GM19397 (cell line): Measurements from ENCODE around the gene PLEKHH1.
"Not testable (repeated sequence)": the region's sequence is repeated elsewhere in the genome, so short reads cannot be mapped to it uniquely, and the experiment has no call there.

Experiments used
- ATAC-seq: cut with Tn5 transposase; IDR thresholded peaks from one replicate; pipeline ENCODE4 v1.9.1; 2021; ENCODE audit warnings: mild to moderate bottlenecking, moderate library complexity; ENCODE audit not compliant: unreplicated experiment

Gene PLEKHH1

DNA sequence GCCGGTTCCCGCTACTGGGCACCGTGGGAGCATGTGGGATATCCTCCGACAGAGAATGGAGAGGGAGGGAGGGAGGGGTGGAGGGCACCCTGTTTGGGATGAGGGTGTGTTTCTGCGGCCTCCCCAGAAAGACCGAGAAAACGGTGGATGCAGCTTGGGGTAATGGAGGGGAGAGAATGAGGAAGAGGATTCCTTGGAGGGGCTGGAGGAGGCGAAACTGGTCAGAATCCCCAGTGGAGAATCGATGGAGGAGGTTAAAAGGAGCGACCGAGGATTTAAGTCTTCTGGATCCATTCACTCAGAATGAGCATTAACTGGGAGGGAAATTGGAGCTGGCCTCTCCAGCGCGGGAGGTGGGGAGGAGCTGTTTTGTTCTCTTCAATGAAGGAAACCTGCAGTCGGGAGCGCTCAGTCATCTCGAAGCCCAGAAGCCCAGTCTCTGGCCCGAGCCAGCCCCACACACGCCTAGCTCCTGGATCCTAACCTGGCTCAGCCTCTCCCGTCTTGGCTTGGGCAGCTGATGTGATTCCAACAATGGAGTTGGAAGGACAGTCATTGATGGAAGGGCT lies 87.2 kb downstream of the PLEKHH1 start:
- no peak for ATAC-seq

DNA sequence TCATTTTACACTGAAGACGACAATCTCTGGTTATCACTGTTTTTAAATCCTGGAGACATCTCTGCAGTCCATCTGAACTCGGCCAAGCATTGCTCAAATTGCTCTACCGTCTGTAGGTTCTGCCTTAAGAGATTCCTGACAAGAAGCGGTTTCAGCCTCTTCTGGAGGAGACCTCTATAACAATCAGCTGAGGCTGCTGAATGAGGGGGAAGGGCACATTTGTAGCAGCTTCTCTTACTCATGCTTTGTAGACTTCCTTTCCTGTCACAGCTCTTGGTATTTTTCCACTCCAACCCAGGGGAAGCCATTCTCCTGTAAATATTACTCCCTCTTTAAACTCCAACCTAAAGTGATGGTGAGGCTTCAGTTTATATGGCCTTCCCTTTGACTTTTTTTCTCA lies 89.6 kb downstream of the PLEKHH1 start:
- no peak for ATAC-seq

DNA sequence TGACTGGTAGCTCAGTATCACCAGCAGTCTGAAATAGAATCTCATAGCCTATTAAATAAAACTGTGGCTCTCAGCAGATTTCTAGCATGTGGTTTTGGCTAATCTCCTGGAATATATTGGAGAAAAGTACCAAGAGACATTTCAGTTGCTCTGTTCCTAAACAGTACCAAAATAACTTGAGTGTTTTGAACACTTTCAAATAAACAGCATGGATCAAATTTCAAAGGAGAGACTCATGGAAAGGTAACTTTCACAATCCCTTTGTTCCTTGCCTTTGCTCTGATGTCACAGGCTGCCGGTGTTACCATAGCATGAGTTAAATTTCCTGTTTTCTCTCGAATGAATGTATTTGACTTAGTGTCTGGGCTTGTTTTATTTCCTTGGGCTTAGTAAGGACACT lies 90.0 kb downstream of the PLEKHH1 start:
- ATAC-seq, result no peak

- not testable (repeated sequence) for ATAC-seq
These were observed 93.0 kb downstream of the PLEKHH1 start for GRCh38 chr14:67626131-67626530.

DNA sequence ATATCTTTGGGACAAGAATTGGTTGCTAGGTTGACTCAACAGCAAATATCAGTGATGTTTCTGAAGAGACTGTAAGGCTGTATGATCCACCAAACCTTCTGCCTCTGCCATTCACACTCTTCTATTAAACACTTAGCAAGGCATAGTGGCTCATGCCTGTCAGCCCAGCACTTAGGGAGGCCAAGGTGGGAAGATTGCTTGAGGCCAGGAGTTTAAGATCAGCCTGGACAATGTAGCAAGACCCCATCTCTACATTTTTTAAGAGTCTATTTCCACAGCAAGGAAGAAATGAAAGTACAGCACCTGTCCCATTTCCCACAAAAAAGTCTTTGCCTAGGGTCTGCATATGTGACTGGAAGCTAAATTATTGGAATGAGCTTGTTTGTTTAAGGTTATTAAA lies 94.4 kb downstream of the PLEKHH1 start:
- no peak for ATAC-seq

GRCh38 chr14:67630186-67630585 lies 97.1 kb downstream of the PLEKHH1 start:
- no peak for ATAC-seq

GRCh38 chr14:67630938-67631337 lies 97.8 kb downstream of the PLEKHH1 start:
- no peak for ATAC-seq

- ATAC-seq, result no peak
These were observed 100.5 kb downstream of the PLEKHH1 start for GRCh38 chr14:67633451-67634147.

- no peak for ATAC-seq
These were observed 103.3 kb downstream of the PLEKHH1 start for GRCh38 chr14:67636361-67636919.

DNA sequence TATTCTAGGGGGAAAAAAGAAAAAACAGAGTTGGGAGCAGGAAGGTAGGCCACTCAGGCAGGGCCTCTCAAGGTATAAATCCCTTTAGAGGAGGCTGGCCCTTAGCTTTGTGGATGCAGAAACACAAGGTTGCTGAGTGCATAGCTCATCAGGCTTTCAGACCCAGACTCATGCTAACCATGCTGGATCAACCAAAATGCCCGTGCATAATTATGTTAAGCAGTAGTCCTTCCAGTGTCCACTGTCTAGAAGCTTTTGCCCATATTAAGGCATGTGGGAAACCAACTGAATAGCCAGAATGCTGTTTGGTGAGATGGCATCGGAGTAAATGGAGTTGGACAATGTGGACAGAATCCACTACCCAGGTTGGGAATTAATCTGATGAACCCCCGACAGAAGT lies 105.6 kb downstream of the PLEKHH1 start:
- ATAC-seq, result no peak
